Thymus (tissue), 11 donors: ENCODE results near the gene ALG5. TPM values are rescaled to one million over a fixed set of nuclear protein-coding genes. Genes with fewer than 3 reads are reported as not detected.

ENCODE experiments used
- DNase-seq, 9 donors: peaks; one replicate each; pipeline ENCODE4 v3.0.0-alpha.2; 2013; ENCODE audit warnings: low spot score in 9 of 9, low read depth in 6 of 9, missing footprints in 1 of 9
- H3K27ac ChIP-seq, 2 donors: one replicate each; pipeline ENCODE4 v1.5.1; 2013; ENCODE audit warnings: control low read depth in 1 of 2, low read depth in 1 of 2, low read length in 1 of 2, mild to moderate bottlenecking in 1 of 2, moderate library complexity in 1 of 2
- H3K27me3 ChIP-seq, 2 donors: one replicate each; pipeline ENCODE4 v1.5.1; 2013; ENCODE audit warnings: low read length in 1 of 2; ENCODE audit not compliant: control insufficient read depth in 2 of 2, insufficient read depth in 1 of 2
- H3K36me3 ChIP-seq, 2 donors: one replicate each; pipeline ENCODE4 v1.5.1; 2013; ENCODE audit warnings: low read length in 1 of 2, mild to moderate bottlenecking in 1 of 2, moderate library complexity in 1 of 2; ENCODE audit not compliant: control insufficient read depth in 2 of 2, insufficient read depth in 2 of 2
- H3K4me1 ChIP-seq, 2 donors: one replicate each; pipeline ENCODE4 v1.5.1; 2013; ENCODE audit warnings: low read length in 2 of 2; ENCODE audit not compliant: control insufficient read depth in 2 of 2, insufficient read depth in 2 of 2
- H3K4me3 ChIP-seq, 2 donors: one replicate each; pipeline ENCODE4 v1.5.1; 2013; ENCODE audit warnings: low read length in 2 of 2, control low read depth in 1 of 2, mild to moderate bottlenecking in 1 of 2
- H3K9me3 ChIP-seq, 2 donors: one replicate each; pipeline ENCODE4 v1.5.1; 2013; ENCODE audit warnings: low read length in 1 of 2, mild to moderate bottlenecking in 1 of 2; ENCODE audit not compliant: control insufficient read depth in 2 of 2, insufficient read depth in 1 of 2
- WGBS: extraction: QIAGEN DNeasy Blood & Tissue Kit; methylation state at CpG from one replicate; pipeline ENCODE4 v1.1.7; 2013; 5-methylcytosine and 5-hydroxymethylcytosine counted together
- polyA plus RNA-seq: library from polyadenylated mRNA; stranded (reverse); fragments of 200-250 nt; gene quantifications from one replicate; pipeline ENCODE4 v1.2.3, GENCODE V29; 2013
- total RNA-seq: library from RNA; stranded (reverse); fragments of 120-200 nt; gene quantifications from one replicate; pipeline ENCODE4 v1.2.4, GENCODE V29; 2013
- donor health status: healthy.

ALG5 gene
- total and polyA plus RNA-seq, 2 donors: 33.9 to 43.0 TPM

DNA sequence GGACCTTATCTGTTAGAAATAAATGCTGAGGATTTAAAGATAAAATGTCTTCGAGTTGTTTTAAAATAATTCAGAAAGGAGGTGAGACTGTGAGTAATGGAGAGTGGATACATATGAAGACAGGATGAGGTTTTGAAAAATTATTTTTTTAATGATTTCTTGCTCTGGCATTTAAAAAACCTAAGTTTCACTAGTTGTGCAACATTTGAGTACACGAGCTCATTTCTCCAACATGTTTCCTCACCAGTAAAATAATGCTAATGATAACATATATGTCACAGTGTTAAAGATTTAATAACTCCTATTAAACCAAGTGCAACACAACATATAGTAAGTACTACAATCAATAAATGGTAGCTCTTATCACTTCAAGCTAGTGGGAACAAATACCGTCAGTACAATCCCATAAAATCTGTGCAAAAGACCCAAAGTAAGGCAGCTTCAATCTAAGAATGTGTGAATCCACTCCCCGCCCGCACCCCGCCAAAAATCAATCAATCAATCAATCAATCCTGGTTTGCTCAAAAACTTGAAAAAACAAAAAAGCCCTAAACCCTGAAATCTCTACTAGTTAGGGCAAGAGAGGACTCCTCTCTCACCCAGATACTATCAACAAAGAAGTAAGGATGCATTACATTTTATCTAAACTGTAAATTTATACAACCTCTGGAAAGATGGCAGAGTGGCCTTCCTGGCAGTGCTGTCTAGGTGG is 1.3 kb downstream of the ALG5 start:
- peak overlapping the region in 1 of 2 donors; percentile 94 for H3K27ac ChIP-seq
- H3K9me3 ChIP-seq: no peaks in the 10 kb centered on the region
- H3K4me1 ChIP-seq: peaks cover 5 to 10% of the 10 kb centered on the region in 2 donors
- peak overlapping the region; percentile 78 to 97 for H3K4me3 ChIP-seq
- no peaks in the 10 kb centered on the region for H3K27me3 ChIP-seq
- peaks cover 8 to 32% of the 10 kb centered on the region in 2 donors for H3K36me3 ChIP-seq
- WGBS: 88% methylated on average over 6 of the region's 6 CpGs
- DNase-seq: no peak

DNA sequence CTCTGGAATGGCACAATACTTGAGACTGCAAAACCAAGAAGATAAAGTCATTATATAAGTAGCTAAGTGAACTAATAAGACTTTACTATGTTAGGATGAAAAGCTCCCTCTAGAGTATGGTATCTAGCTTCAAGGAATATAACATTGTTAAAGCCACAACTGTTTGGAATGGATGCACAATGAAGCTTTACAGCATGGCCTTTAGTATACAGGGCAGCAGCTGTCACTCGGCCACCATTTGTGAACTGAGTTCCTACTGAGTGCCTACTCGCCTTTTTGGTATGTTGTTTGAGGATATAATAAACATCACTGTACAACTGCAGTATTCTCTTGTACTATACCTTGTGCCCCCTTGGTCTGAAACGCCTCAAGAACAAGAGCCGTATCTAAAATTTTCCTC is 6.8 kb downstream of the ALG5 start:
- peaks cover 0 to 2% of the 10 kb centered on the region in 2 donors for H3K4me1 ChIP-seq
- WGBS: 98% methylated on average over 4 of the region's 4 CpGs
- peaks cover 47 to 87% of the 10 kb centered on the region in 2 donors for H3K36me3 ChIP-seq
- DNase-seq: no peak
- no peak overlapping the region for H3K4me3 ChIP-seq
- no peaks in the 10 kb centered on the region for H3K27me3 ChIP-seq
- no peak overlapping the region for H3K27ac ChIP-seq
- H3K9me3 ChIP-seq: no peaks in the 10 kb centered on the region

DNA sequence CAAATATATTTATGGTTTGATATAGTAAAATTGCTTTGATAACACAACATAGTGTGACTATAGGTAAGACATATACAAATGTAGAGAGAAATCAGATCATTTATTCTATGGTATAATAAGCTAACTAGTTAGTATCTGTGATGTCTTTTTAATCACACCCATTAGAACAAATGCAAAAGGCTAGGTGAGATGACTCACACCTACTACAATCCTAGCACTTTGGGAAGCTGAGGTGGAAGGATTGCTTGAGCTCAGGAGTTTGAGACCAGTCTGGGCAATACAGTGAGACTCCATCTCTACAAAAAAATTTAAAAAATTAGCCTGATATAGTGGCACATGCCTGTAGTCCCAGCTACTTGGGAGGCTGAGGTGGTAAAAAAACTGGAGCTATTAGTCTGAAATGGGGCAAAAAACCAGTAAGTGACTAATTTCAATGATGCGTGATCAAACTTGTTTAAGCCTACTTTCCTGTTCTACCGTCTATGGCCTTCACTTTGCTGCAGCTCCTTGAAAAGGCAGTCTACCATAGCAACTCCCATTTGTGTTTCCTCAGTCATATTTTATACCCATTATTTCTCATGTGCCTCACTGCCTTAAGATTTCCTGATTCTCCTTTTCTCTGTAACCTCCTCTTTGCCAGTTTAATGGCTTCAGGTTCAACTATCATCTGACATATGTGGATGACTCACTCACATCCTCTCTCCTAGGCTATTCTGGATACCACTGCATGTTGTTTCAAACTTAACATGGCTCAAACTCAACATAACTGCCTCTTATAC is 12.5 kb downstream of the ALG5 start:
- Histone ChIP-seq H3K27ac (no peak overlapping the region), H3K4me1 (no peaks in the 10 kb centered on the region), H3K36me3 (peaks cover 42 to 70% of the 10 kb centered on the region in 2 donors), H3K4me3 (no peak overlapping the region), H3K27me3 (no peaks in the 10 kb centered on the region), H3K9me3 (no peaks in the 10 kb centered on the region)
- whole genome bisulfite sequencing: 96% methylated on average over 2 of the region's 2 CpGs
- no peak for DNase-seq

DNA sequence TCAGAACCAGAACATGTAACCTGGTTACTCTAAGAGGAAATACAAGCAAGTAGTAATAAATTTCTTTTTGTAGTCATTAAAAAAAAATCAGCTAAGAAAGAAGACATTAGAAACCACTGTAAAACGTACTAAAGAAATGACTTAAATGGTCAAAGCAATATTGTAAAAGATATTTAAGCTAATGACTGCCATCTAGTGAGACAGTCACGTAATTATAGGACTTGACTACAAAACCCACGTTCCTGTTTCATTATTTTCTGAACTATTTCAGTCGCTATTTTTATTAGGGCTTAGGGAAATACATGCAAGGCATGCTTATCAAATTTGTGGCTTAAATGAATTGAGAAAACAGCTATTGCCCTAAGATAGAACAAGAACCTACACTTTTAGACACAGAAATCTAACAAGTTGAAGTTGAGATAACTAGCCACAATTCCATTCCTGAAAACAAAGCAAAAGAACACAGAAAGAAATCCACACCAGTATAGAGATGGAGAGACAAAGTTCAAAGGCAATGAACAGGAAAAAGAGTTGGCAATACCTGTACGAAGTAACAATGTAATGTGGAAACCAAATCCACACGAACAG is 17.9 kb downstream of the ALG5 start:
- H3K36me3 ChIP-seq: peaks cover 8 to 42% of the 10 kb centered on the region in 2 donors
- H3K4me1 ChIP-seq: no peaks in the 10 kb centered on the region
- 45% methylated on average over 6 of the region's 6 CpGs for WGBS
- DNase-seq: peak in 2 of 9 donors; percentile 7 to 41
- H3K27me3 ChIP-seq: no peaks in the 10 kb centered on the region
- no peak overlapping the region for H3K4me3 ChIP-seq
- H3K27ac ChIP-seq: no peak overlapping the region
- H3K9me3 ChIP-seq: no peaks in the 10 kb centered on the region

DNA sequence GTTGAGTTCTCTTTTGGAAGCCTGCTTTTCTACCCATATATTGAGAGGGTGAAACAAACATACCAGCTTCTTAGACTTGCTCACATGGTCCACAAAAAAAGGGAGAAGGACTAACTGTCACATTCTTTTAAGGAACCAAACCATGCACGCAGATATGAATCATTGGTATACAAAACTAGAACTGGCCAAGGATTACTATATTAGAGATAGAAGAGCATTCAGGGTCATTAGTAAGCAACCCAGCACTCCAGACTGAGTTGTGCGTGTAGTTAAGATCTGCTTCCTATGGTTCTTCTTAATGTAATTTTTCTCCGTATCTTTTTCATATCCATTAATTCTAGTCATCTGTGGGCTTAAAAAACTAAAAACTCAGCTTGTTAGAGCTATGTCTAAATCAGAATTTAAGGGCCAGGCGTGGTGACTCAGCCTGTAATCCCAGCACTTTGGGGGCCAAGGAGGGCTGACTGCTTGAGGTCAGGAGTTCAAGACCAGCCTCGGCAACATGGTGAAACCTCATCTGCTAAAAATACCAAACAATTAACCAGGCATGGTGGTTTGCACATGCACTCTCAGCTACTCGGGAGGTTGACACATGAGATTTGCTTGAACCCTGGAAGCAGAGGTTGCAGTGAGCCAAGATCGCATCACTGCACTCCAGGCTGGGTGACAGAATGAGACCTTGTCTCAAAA is 19.6 kb downstream of the ALG5 start:
- no peak for DNase-seq
- Histone ChIP-seq H3K9me3 (peaks cover 0 to 3% of the 10 kb centered on the region in 2 donors), H3K4me3 (no peak overlapping the region), H3K27me3 (no peaks in the 10 kb centered on the region), H3K4me1 (no peaks in the 10 kb centered on the region), H3K27ac (no peak overlapping the region), H3K36me3 (peaks cover 14 to 37% of the 10 kb centered on the region in 2 donors)
- 96% methylated on average over 7 of the region's 7 CpGs for WGBS

DNA sequence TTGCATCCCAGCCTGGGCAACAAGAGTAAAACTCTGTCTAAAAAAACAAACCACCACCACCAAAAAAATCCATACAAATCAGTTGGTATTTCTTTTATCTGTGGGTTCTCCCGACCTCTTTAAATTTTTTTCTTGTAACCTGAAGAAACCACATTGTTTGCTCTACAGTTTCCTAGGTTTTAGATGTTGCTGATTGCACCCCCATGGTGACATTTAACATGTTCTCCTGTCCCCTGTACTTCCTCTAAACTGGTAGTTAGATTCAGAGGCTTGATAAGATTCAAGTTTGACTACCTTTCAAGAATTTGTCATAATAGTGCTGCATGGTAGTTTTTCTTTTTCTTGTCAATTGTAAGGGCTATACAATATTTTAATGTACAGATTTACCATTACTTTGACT is 24.0 kb downstream of the ALG5 start:
- Histone ChIP-seq H3K36me3 (peaks cover 20 to 24% of the 10 kb centered on the region in 2 donors), H3K27ac (no peak overlapping the region), H3K9me3 (peaks cover 0 to 3% of the 10 kb centered on the region in 2 donors), H3K27me3 (no peaks in the 10 kb centered on the region), H3K4me1 (no peaks in the 10 kb centered on the region), H3K4me3 (no peak overlapping the region)
- 60% methylated on average over 1 of the region's 1 CpG for WGBS
- DNase-seq: peak in 1 of 9 donors; percentile 10

DNA sequence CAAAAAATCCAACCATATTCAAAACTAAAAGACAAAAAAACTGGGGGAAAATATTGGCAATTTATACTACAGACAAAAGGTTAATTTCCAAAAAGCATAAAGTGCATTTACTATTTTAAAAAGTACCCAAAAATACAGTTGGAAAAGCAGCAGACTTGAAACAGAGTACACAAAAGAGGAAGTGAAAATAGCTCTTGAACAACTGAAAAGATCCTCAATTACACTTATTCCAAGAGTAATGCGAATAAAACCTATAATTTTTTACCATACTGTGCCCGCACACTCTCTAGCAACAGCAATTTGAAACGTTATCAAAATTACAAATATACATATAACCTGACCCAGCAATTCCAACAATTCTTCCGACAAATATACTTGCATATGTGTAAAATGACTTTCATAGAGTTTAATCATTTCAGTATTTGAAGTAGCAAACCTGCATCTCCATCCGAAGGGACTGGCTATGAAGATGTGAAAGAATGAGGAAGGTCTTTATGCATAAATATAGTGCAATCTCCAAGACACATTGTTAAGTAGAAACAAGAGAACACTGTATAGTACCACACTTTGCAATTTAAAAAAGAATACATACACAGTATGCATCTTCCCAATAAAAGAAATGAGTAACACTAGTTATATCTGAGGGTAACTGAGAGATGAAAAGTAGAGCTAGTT is 25.4 kb downstream of the ALG5 start:
- Histone ChIP-seq H3K36me3 (peaks cover 20 to 22% of the 10 kb centered on the region in 2 donors), H3K4me3 (no peak overlapping the region), H3K4me1 (no peaks in the 10 kb centered on the region), H3K27me3 (no peaks in the 10 kb centered on the region), H3K9me3 (peaks cover 0 to 3% of the 10 kb centered on the region in 2 donors), H3K27ac (no peak overlapping the region)
- DNase-seq: no peak
- 86% methylated on average over 5 of the region's 5 CpGs for WGBS

DNA sequence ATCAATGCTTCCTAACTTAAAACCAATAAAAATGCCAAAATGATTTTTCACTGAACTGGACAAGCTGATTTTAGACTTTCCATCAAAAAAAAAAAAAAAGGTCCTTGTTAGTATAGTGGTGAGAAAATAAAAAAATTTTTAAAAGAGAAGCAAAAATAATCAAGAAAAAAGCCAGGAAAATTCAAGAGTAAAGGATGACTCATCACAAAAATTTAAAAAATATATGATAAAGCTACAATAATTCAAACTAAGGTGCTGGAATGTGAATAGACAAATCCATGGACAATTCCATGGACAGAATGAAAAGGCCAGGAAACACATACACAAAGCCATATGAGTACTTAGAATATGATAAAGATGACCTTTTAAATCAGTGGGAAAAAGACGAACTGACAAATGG is 26.1 kb downstream of the ALG5 start:
- WGBS: 95% methylated on average over 1 of the region's 1 CpG
- no peak overlapping the region for H3K4me3 ChIP-seq
- peaks cover 0 to 3% of the 10 kb centered on the region in 2 donors for H3K9me3 ChIP-seq
- peaks cover 21 to 23% of the 10 kb centered on the region in 2 donors for H3K36me3 ChIP-seq
- no peaks in the 10 kb centered on the region for H3K4me1 ChIP-seq
- DNase-seq: no peak
- H3K27me3 ChIP-seq: no peaks in the 10 kb centered on the region
- H3K27ac ChIP-seq: no peak overlapping the region
